ENCODE measurements around the gene PIK3AP1.
"Not testable (repeated sequence)": the region's sequence is repeated elsewhere in the genome, so short reads cannot be mapped to it uniquely, and the experiment has no call there.

PIK3AP1 gene

DNA sequence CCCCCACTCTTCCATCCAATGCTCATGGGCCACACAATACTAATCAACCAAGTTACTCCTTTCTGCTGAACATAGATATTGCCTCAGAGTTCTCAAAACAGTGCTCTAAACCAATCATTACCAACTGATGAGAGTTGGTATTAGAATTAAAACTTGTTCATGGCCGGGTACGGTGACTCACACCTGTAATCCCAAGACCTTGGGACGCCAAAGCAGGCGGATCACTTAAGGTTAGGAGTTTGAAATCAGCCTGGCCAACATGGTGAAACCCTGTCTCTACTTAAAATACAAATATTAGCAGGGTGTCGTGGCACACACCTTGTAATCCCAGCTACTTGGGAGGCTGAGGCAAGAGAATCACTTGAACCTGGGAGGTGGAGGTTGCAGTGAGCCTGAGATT is 141.7 kb downstream of the PIK3AP1 start:
- in situ Hi-C loops (cut with HindIII; ENCODE audit: low pct_unique_long_range_greater_than_20kb, low sequenced_read_pairs) = no loop called here
- DNase-seq (ENCODE audit: low read depth in 1 of 2, low spot score in 1 of 2) = no peak
- no peak for TF ChIP-seq JUND (IDR thresholded peaks at IDR 0.05; ENCODE audit: low read depth)

DNA sequence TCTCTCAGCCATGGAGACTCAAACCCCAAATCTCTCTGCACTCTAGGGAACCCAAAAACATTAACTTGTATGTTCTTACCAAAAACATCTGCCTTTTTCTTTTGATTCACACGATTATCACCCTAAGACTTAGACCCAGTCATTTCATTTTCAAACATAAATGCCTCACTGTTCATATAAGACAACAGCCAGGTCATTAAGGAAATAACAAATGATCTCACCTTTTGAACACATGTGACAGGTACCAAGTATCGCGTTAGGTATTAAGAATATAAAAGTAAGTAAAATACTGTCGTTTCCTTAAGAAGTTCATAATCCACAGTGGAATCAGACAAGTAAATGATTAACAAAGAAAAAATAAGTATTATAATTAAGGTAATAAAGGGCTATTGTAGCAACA is 142.3 kb downstream of the PIK3AP1 start:
- in situ Hi-C loops (cut with HindIII; ENCODE audit: low pct_unique_long_range_greater_than_20kb, low sequenced_read_pairs) = no loop called here
- no peak for DNase-seq (ENCODE audit: low read depth in 1 of 2, low spot score in 1 of 2)
- TF ChIP-seq JUND (IDR thresholded peaks at IDR 0.05; ENCODE audit: low read depth) = no peak

DNA sequence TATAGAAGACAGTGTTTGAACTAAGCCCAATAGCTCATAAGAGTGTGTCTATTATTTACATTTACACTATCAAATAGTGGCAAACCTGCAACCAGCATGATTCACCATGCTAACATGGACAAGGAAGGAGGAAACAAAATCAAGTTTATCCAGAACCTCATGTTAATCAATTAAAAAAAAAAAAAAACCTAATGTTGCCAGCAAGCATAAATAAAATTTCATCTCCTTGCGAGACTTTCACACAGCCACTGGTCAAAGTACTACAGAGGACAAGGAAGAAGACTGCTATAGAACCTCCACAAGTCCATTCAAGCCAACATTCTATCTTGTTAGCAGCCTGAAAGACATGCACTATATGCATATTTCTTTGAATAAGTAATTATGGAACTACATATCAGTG is 143.2 kb downstream of the PIK3AP1 start:
- no peak for TF ChIP-seq JUND (IDR thresholded peaks at IDR 0.05; ENCODE audit: low read depth)
- DNase-seq (ENCODE audit: low read depth in 1 of 2, low spot score in 1 of 2) = peak in 1 of 2 experiments; percentile 11
- in situ Hi-C loops (cut with HindIII; ENCODE audit: low pct_unique_long_range_greater_than_20kb, low sequenced_read_pairs) = no loop called here

DNA sequence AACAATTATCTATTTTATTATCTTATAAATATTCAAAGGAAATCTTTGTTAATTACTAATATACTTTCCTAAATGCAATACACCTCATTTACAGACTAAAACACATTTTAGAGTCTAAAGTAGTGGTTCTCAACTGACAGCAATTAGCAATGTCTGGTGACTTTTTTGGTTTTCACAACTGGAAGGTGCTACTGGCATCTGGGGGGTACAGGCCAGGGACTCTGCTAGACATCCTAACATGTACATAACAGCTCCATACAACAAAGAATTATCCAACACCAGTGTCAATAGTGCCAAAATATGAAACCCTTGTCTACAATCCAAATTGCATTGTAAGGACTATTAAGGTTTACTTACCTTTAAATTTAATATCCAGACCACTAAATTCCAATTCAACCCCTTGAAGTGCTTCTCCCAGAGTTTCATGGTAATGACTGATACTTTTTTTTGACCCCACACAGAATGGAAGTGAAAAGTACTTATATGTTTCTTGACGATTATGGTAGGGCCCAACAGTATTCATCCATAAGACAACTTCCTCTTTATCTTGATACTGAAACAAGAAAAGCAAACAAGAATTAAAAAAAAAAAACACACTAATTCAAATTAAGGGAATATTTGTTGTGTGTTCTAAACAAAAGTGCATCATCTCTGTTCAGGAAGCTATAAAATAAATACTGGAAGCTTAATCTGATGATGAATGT is 143.9 kb downstream of the PIK3AP1 start:
- TF ChIP-seq JUND (IDR thresholded peaks at IDR 0.05; ENCODE audit: low read depth) = no peak
- no peak for DNase-seq (ENCODE audit: low read depth in 1 of 2, low spot score in 1 of 2)
- in situ Hi-C loops (cut with HindIII; ENCODE audit: low pct_unique_long_range_greater_than_20kb, low sequenced_read_pairs) = no loop called here

DNA sequence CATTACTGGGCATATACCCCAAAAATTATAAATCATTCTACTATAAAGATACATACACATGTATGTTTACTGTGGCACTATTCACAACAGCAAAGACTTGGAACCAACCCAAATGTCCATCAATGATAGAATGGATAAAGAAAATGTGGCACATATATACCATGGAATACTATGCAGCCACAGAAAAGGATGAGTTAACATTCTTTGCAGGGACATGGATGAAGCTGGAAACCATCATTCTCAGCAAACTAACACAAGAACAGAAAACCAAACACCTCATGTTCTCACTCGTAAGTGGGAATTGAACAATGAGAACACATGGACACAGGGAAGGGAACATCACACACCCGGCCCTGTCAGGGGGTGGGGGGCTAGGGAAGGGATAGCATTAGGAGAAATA is 145.8 kb downstream of the PIK3AP1 start:
- DNase-seq (ENCODE audit: low read depth in 1 of 2, low spot score in 1 of 2); in situ Hi-C loops (cut with HindIII; ENCODE audit: low pct_unique_long_range_greater_than_20kb, low sequenced_read_pairs): not testable (repeated sequence)

DNA sequence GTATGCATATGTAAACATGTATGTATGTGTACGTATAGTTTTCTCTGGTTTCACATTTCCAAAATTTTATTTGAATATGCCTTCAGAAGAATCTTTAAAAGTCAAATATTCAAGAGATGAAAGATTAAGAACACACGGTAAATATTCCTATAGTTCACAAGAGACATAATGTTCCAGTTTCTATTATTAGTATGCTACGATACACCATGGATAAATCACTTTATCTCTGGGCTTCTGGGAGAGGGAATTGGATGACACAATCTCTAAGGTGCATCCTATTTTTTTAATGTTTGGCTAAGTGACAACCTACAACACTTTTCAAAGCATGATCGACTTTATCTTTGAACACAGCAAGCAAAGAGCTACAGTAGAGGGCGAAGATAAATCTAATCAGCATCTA is 147.3 kb downstream of the PIK3AP1 start:
- no peak for DNase-seq (ENCODE audit: low read depth in 1 of 2, low spot score in 1 of 2)
- TF ChIP-seq JUND (IDR thresholded peaks at IDR 0.05; ENCODE audit: low read depth) = no peak
- in situ Hi-C loops (cut with HindIII; ENCODE audit: low pct_unique_long_range_greater_than_20kb, low sequenced_read_pairs) = no loop called here

DNA sequence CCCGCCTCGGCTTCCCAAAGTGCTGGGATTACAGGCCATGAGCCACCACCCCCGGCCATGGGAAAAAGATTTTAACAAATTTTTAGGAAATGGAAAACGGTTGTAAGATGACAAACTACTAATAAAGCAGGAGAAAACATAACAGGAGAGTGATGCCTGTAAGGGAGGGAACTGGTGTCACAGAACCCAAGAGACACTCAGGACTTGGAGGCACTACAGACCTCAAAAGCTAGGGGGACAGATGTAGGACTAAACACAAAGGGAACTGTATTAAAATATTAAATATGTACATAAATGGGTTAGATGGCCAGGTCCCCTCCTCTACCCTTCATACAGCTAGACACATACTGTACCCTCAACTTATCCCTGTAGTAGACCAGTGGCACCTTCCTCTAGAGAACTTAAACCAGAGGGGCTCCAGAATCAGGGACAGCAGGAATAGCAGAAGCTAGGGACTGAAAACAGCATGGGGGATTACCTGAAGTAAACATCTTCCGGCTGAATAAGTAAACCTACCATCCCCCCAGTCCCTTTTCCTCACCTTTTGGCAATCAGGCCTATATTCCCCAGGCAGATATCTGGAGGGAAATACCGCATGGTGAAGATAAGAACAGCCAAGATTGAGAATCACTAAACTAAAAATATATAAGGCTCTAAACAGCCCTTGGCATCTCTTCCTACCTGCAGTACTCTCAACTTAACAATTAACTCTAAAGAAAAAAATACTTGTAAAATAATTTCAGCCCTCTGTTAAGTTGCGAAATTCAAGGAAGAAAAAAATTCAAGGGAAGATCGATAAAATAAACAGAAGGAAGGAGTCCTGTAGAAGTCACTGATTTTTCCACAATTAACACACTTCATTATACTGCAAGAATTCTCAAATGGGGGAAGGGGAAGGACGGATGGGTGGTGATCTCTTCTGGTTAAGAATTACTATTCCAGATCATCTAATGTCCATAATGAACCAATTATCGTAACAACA is 149.0 kb downstream of the PIK3AP1 start:
- DNase-seq (ENCODE audit: low read depth in 1 of 2, low spot score in 1 of 2) = no peak
- in situ Hi-C loops (cut with HindIII; ENCODE audit: low pct_unique_long_range_greater_than_20kb, low sequenced_read_pairs) = no loop called here
- TF ChIP-seq JUND (IDR thresholded peaks at IDR 0.05; ENCODE audit: low read depth) = no peak

DNA sequence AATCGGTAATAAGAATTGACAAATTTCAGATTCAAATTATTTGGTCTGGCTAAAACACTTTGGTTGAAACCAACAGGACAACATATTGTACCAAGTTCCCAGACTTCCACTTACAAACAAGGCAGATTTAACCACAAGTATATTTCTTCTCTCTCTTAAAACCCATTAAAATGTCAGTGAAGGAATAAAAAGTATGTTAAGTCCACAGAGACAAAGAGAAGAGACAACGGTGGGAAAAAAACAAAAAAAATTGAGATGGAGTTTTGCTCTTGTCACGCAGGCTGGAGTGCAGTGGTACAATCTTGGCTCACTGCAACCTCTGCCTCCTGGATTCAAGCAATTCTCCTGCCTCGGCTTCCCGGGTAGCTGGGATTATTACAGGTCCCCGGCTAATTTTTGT is 149.8 kb downstream of the PIK3AP1 start:
- no peak for DNase-seq (ENCODE audit: low read depth in 1 of 2, low spot score in 1 of 2)
- in situ Hi-C loops (cut with HindIII; ENCODE audit: low pct_unique_long_range_greater_than_20kb, low sequenced_read_pairs) = no loop called here
- TF ChIP-seq JUND (IDR thresholded peaks at IDR 0.05; ENCODE audit: low read depth) = no peak

DNA sequence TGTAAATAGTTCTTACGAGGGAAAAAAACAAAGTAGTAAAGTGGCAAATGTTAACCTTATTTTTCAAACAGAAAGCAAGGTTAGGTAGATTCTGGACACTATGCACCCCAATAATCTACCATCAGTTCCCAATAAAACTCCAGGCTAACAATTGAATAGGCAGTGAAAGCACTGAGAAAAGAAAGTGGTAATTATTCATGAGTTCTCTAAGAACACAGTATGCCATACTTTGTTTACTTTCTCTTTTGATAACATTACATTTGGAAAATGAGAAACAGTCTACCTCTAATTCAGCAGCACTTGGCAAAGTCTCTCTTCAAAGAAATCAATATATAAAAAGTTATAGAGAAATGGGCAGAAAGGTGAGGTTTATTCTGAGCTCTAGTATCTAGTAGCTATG is 151.9 kb downstream of the PIK3AP1 start:
- in situ Hi-C loops (cut with HindIII; ENCODE audit: low pct_unique_long_range_greater_than_20kb, low sequenced_read_pairs) = no loop called here
- no peak for TF ChIP-seq JUND (IDR thresholded peaks at IDR 0.05; ENCODE audit: low read depth)

DNA sequence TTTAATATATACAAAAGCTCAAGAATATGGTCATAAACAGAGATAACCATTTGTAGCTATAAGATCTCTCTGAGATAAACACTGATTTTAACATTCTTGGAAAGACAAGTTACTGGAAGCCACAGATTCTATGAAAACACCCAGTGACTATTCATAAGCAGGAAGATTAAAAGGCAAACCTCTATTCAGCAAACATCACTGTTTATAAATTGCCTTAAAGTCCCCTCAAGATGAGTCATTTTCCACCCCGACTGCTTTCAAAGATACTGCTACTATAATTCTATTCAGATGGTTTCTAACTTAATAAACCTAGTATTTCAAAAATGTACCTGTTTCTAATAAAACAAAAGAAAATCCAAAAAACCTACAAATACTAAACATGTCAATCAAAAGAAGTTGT is 154.5 kb downstream of the PIK3AP1 start:
- in situ Hi-C loops (cut with HindIII; ENCODE audit: low pct_unique_long_range_greater_than_20kb, low sequenced_read_pairs) = no loop called here
- TF ChIP-seq JUND (IDR thresholded peaks at IDR 0.05; ENCODE audit: low read depth) = no peak
- DNase-seq (ENCODE audit: low read depth in 1 of 2, low spot score in 1 of 2) = no peak

More for the DNA sequence above, 151.9 kb downstream of the PIK3AP1 start:
- no peak for DNase-seq (ENCODE audit: low read depth in 1 of 2, low spot score in 1 of 2)

DNA sequence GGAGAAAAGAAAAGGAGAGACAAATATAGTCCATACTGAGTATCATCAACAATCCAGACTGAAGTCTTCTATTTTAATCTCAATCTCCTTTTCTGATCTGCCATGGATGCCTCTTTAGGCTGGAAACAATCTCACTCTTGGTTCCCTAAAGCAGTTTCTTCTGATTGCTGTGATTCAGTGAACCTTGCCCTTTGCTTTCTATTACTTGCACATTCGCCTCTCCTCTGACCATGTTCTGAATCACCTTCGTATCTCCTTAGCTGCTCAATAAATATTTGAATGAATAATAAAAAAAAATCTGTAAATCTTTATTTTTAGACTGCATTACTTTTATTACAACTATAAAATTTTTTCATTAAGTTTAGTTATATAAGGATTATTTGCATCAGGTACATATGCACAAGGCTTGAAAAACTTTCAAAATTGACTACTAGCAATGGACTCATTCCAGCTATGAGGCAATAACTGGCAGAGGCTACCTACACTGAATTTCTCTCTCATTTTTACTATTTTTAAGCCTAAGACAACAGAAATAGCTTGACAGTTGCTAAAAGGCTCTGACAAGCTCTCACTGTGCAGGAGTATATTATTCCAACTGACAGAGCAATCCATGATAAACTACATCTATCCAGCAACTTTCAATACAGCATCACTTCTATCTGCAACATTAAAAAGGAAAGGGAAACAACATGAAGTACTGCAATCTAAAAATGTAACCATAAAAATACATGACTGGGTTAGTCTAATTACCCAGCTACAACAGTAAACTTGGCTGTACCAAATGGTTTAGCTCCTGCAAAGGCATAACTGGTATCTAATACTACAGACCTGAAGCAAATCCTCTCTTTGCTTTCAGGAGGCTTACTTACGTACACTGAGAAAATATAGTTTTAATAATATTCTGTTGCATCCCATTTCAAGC is 159.1 kb downstream of the PIK3AP1 start:
- no peak for DNase-seq (ENCODE audit: low read depth in 1 of 2, low spot score in 1 of 2)
- TF ChIP-seq JUND (IDR thresholded peaks at IDR 0.05; ENCODE audit: low read depth) = no peak
- in situ Hi-C loops (cut with HindIII; ENCODE audit: low pct_unique_long_range_greater_than_20kb, low sequenced_read_pairs) = no loop called here

DNA sequence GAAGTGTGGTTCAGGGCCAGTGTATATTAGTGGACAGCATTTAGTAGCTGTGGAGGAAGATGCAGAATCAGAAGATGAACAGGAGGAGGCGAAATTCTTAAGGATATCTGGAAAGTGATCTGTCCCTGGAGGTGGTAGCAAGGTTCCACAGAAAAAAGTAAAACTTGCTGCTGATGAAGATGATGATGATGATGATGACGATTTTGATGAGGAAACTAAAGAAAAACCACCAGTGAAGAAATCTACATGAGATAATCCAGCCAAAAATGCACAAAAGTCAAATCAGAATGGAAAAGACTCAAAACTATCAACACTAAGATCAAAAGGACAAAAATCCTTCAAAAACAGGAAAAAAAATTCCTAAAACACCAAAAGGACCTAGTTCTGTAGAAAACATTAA is 159.8 kb downstream of the PIK3AP1 start:
- in situ Hi-C loops (cut with HindIII; ENCODE audit: low pct_unique_long_range_greater_than_20kb, low sequenced_read_pairs) = no loop called here
- DNase-seq (ENCODE audit: low read depth in 1 of 2, low spot score in 1 of 2) = no peak
- no peak for TF ChIP-seq JUND (IDR thresholded peaks at IDR 0.05; ENCODE audit: low read depth)
